Endothelial cell of umbilical vein (primary cell): ENCODE data around the gene FZR1. TPM values are rescaled to one million over a fixed set of nuclear protein-coding genes. Genes with fewer than 3 reads are reported as not detected.

Experiments used
- BruUV-seq: library from RNA; stranded (reverse); fragments of 400-500 nt; replicated peaks from 2 replicates; lab custom pipeline; 2021; lab: Mats Ljungman, UMichigan
- CTCF ChIA-PET: fragments of 300-600, 350-600 bp; sonication (Branson Sonifier 250); formaldehyde crosslinking; loops from one replicate; lab custom pipeline; 2021; ENCODE audit warnings: antibody characterized with exemption, inconsistent platforms; lab: Charles Lee
- POLR2A ChIA-PET: fragments of 300-600, 350-600 bp; sonication (Branson Sonifier 250); formaldehyde crosslinking; loops from one replicate; lab custom pipeline; 2021; ENCODE audit warnings: antibody characterized with exemption, inconsistent platforms; lab: Charles Lee
- DNase-seq: peaks from one replicate; pipeline ENCODE4 v3.0.0-alpha.2; 2011; ENCODE audit warnings: low read depth, low spot score
- FAIRE-seq: peaks from 2 replicates; lab custom pipeline; 2011; peaks lifted over from hg19 to GRCh38; lab: Jason Lieb, UNC
- H2AFZ ChIP-seq: 2 replicates; pipeline ENCODE4 v1.6.0; 2012; ENCODE audit warnings: low read depth, low read length, control low read depth, inconsistent platforms
- H3K27ac ChIP-seq: 2 replicates; pipeline ENCODE4 v1.5.1; 2011; ENCODE audit warnings: low read depth, mild to moderate bottlenecking, control low read depth, low read length, moderate library complexity; ENCODE audit not compliant: insufficient read depth
- H3K27me3 ChIP-seq, 2 experiments: 2 replicates each; pipeline versions ENCODE4 v1.6.0 to v1.6.1; 2011; ENCODE audit warnings: low read length in 2 of 2, mixed read lengths in 1 of 2; ENCODE audit not compliant: control insufficient read depth in 2 of 2, insufficient read depth in 2 of 2
- H3K36me3 ChIP-seq, 2 experiments: 2 replicates in 1 of 2; 3 replicates in 1 of 2; pipeline ENCODE4 v1.5.1; 2011; ENCODE audit warnings: low read length in 2 of 2, mild to moderate bottlenecking in 1 of 2, moderate library complexity in 1 of 2; ENCODE audit not compliant: control insufficient read depth in 2 of 2, insufficient read depth in 2 of 2; ENCODE audit errors: extremely low read depth in 1 of 2
- H3K4me1 ChIP-seq: 3 replicates; pipeline ENCODE4 v1.5.1; 2011; ENCODE audit warnings: mild to moderate bottlenecking, low read length; ENCODE audit not compliant: control insufficient read depth, insufficient read depth; ENCODE audit errors: extremely low read depth
- H3K4me2 ChIP-seq: 2 replicates; pipeline ENCODE4 v1.6.1; 2011; ENCODE audit warnings: low read length, control low read depth, mixed read lengths; ENCODE audit not compliant: insufficient read depth
- H3K4me3 ChIP-seq, 3 experiments: fragments of 200-600 bp in 1 of 3; sonication (generic), shearing (Covaris generic) in 1 of 3; replicated peaks in 1 of 3; 2 replicates each; pipeline ENCODE4 v1.5.1; 2011 to 2016; ENCODE audit warnings: control low read depth in 3 of 3, low read length in 3 of 3, mild to moderate bottlenecking in 2 of 3, inconsistent platforms in 1 of 3, low read depth in 1 of 3, moderate library complexity in 1 of 3; ENCODE audit not compliant: insufficient read depth in 1 of 3
- H3K79me2 ChIP-seq: 2 replicates; pipeline ENCODE4 v1.6.0; 2012; ENCODE audit warnings: low read length, inconsistent platforms; ENCODE audit not compliant: control insufficient read depth, insufficient read depth
- H3K9ac ChIP-seq: replicated peaks from 2 replicates; pipeline ENCODE3; 2011; ENCODE audit warnings: low read length, control low read depth; ENCODE audit not compliant: insufficient read depth; ENCODE audit errors: extremely low read depth
- H3K9me1 ChIP-seq: replicated peaks from 3 replicates; pipeline ENCODE4 v1.6.0; 2011; ENCODE audit warnings: mild to moderate bottlenecking, low read length; ENCODE audit not compliant: control insufficient read depth, insufficient read depth; ENCODE audit errors: extremely low read depth
- H3K9me3 ChIP-seq: replicated peaks from 2 replicates; pipeline ENCODE4 v1.5.1; 2012; ENCODE audit warnings: low read length, inconsistent platforms; ENCODE audit not compliant: control insufficient read depth, insufficient read depth
- H4K20me1 ChIP-seq: replicated peaks from 2 replicates; pipeline ENCODE3; 2011; ENCODE audit warnings: mild to moderate bottlenecking, low read length; ENCODE audit not compliant: control insufficient read depth, insufficient read depth; ENCODE audit errors: extremely low read depth
- CTCF ChIP-seq, 2 donors: IDR thresholded peaks; 1 replicate in 1 of 2; 2 replicates in 1 of 2; pipeline ENCODE4 v1.5.1; 2011; ENCODE audit warnings: low read length in 2 of 2, mild to moderate bottlenecking in 2 of 2, moderate library complexity in 2 of 2, control low read depth in 1 of 2, inconsistent platforms in 1 of 2, low read depth in 1 of 2; ENCODE audit not compliant: insufficient read depth in 1 of 2; ENCODE audit errors: extremely low read depth in 1 of 2
- EZH2 ChIP-seq: IDR thresholded peaks from 2 replicates; pipeline ENCODE4 v1.6.1; 2012; ENCODE audit warnings: borderline replicate concordance, low read depth, mild to moderate bottlenecking, moderate library complexity, low read length, inconsistent platforms; ENCODE audit not compliant: severe bottlenecking
- FOS ChIP-seq: IDR thresholded peaks from 2 replicates; pipeline ENCODE4 v1.6.1; 2011; ENCODE audit warnings: mild to moderate bottlenecking, low read length, moderate library complexity, borderline replicate concordance; ENCODE audit not compliant: insufficient read depth
- GATA2 ChIP-seq: IDR thresholded peaks from 2 replicates; pipeline ENCODE4 v1.7.0; 2011; ENCODE audit warnings: low read depth, mild to moderate bottlenecking, moderate library complexity, mixed read lengths, low read length; ENCODE audit not compliant: insufficient read length, insufficient read depth
- JUN ChIP-seq: IDR thresholded peaks from 2 replicates; pipeline ENCODE4 v1.6.1; 2011; ENCODE audit warnings: borderline replicate concordance, low read depth; ENCODE audit not compliant: insufficient read length, insufficient read depth
- MAX ChIP-seq: IDR thresholded peaks from 2 replicates; pipeline ENCODE4 v1.6.1; 2011; ENCODE audit not compliant: insufficient read depth, insufficient read length
- MYC ChIP-seq: IDR thresholded peaks from one replicate; pipeline ENCODE4 v1.6.1; 2011; ENCODE audit warnings: mild to moderate bottlenecking, low read depth, low read length
- POLR2A ChIP-seq: IDR thresholded peaks from 2 replicates; pipeline ENCODE4 v1.6.1; 2012; ENCODE audit warnings: low read depth, mild to moderate bottlenecking, control low read depth, low read length
- POLR2AphosphoS5 ChIP-seq: IDR thresholded peaks from 2 replicates; pipeline ENCODE4 v1.6.1; 2012; ENCODE audit warnings: low read depth, mild to moderate bottlenecking, control low read depth, low read length, moderate library complexity; ENCODE audit not compliant: insufficient read depth
- dilution Hi-C: fragments of 300-500 bp; cut with MboI; formaldehyde crosslinking; loops from one replicate; pipeline ENCODE4 v1.15.0; 2019; ENCODE audit warnings: low sequenced_read_pairs; ENCODE audit not compliant: extremely low pct_ligation_motif_present
- intact Hi-C: fragments of 100-400 bp; cut with micrococcal nuclease; formaldehyde crosslinking; loops from one replicate; pipeline ENCODE4 v1.10.0; 2022
- polyA plus RNA-seq, 4 experiments: library from polyadenylated mRNA; depleted of rRNA in 3 of 4; stranded (reverse) in 3 of 4; unstranded in 1 of 4; fragments of >200 nt; gene quantifications; 2 replicates each; pipeline versions ENCODE4 v1.2.1 to v1.2.3, GENCODE V29; 2011 to 2012; ENCODE audit warnings: missing spikeins in 1 of 4
- total RNA-seq: library from RNA; stranded (reverse); gene quantifications from 2 replicates; pipeline ENCODE4 v1.2.3, GENCODE V29; 2021

FZR1 gene
- total and polyA plus RNA-seq, 2 donors (not counting 3 experiments of a cell fraction or from before 2014, with no cell fraction given): 35.9 to 60.4 TPM

GRCh38 chr19:3491396-3492119 is 14.6 kb upstream of the FZR1 start:
- Histone ChIP-seq H3K36me3 (peaks cover 0 to 15% of the 10 kb centered on the region in 2 experiments), H3K9me1 (no peaks in the 10 kb centered on the region), H3K9ac (no peak overlapping the region), H3K4me1 (no peaks in the 10 kb centered on the region), H4K20me1 (no peaks in the 10 kb centered on the region), H3K79me2 (no peaks in the 10 kb centered on the region), H3K27ac (no peak overlapping the region), H3K9me3 (no peaks in the 10 kb centered on the region), H3K27me3 (no peaks in the 10 kb centered on the region), H2AFZ (no peak overlapping the region), H3K4me3 (no peak overlapping the region), H3K4me2 (no peak overlapping the region)
- ChIA-PET CTCF (interaction anchor here (2.6 kb wide), 1 partner anchor 187 kb away, joined by 11 read pairs; no protein-coding TSS in a partner anchor), POLR2A (no interaction called here)
- no TSS peak for BruUV-seq
- dilution Hi-C loops: no loop called here
- TF ChIP-seq MYC (no peak), POLR2AphosphoS5 (no peak), POLR2A (no peak), EZH2 (no peak), GATA2 (no peak), MAX (no peak), JUN (no peak), CTCF (IDR thresholded peaks at IDR 0.05; ENCODE audit: extremely low read depth in 1 of 2, insufficient read depth in 1 of 2, low read depth in 1 of 2, low read length in 2 of 2) (no peak), FOS (no peak)
- intact Hi-C loops: no loop called here
- FAIRE-seq (no peak), DNase-seq (no peak)
